Large intestine (tissue), 3 donors: Measurements from ENCODE around the gene ZBTB43. TPM values are rescaled to one million over a fixed set of nuclear protein-coding genes. Genes with fewer than 3 reads are reported as not detected.

Experiments
- DNase-seq, 2 donors: peaks; one replicate each; pipeline versions ENCODE4 v3.0.0 to v3.0.0-alpha.2; 2013
- H3K27ac ChIP-seq: one replicate; pipeline ENCODE4 v1.5.1; 2013; ENCODE audit warnings: low read length
- H3K27me3 ChIP-seq: 2 replicates; pipeline ENCODE4 v1.6.1; 2013; ENCODE audit warnings: low read length; ENCODE audit not compliant: control insufficient read depth, insufficient read depth
- H3K36me3 ChIP-seq: 2 replicates; pipeline ENCODE4 v1.6.1; 2013; ENCODE audit warnings: low read length; ENCODE audit not compliant: control insufficient read depth, insufficient read depth
- H3K4me1 ChIP-seq: one replicate; pipeline ENCODE4 v1.6.1; 2013; ENCODE audit warnings: low read length; ENCODE audit not compliant: control insufficient read depth, insufficient read depth
- H3K4me3 ChIP-seq: one replicate; pipeline ENCODE4 v1.5.1; 2013; ENCODE audit warnings: low read length
- H3K9me3 ChIP-seq: one replicate; pipeline ENCODE4 v1.6.1; 2013; ENCODE audit warnings: mild to moderate bottlenecking, low read depth, low read length, moderate library complexity; ENCODE audit not compliant: control insufficient read depth
- WGBS: methylation state at CpG from one replicate; pipeline ENCODE4 v1.1.5; 2013; ENCODE audit warnings: low lambda C conversion rate; ENCODE audit not compliant: insufficient coverage; 5-methylcytosine and 5-hydroxymethylcytosine counted together
- polyA plus RNA-seq: library from polyadenylated mRNA; unstranded; fragments of 120-200 nt; gene quantifications from one replicate; pipeline ENCODE4 v1.2.1, GENCODE V29; 2013

The ZBTB43 gene
- polyA plus RNA-seq, 1 donor: 11.7 TPM

- H3K27me3 ChIP-seq: peaks cover 45% of the 10 kb centered on the region
- H3K27ac ChIP-seq: no peak overlapping the region
- no peak for DNase-seq
- 54% methylated on average over 4 of the region's 9 CpGs for WGBS
- H3K9me3 ChIP-seq: no peaks in the 10 kb centered on the region
- H3K4me3 ChIP-seq: no peak overlapping the region
- H3K4me1 ChIP-seq: no peaks in the 10 kb centered on the region
- H3K36me3 ChIP-seq: no peaks in the 10 kb centered on the region
These were observed 16.0 kb upstream of the ZBTB43 start for GRCh38 chr9:126788634-126789349.

GRCh38 chr9:126790561-126790960, 14.3 kb upstream of the ZBTB43 start:
- H3K36me3 ChIP-seq: no peaks in the 10 kb centered on the region
- DNase-seq: no peak
- H3K9me3 ChIP-seq: peaks cover 2% of the 10 kb centered on the region
- no CpG with 5 or more reads among the region's 4 CpGs for WGBS
- no peak overlapping the region for H3K4me3 ChIP-seq
- no peaks in the 10 kb centered on the region for H3K4me1 ChIP-seq
- peaks cover 56% of the 10 kb centered on the region for H3K27me3 ChIP-seq
- H3K27ac ChIP-seq: no peak overlapping the region

DNA sequence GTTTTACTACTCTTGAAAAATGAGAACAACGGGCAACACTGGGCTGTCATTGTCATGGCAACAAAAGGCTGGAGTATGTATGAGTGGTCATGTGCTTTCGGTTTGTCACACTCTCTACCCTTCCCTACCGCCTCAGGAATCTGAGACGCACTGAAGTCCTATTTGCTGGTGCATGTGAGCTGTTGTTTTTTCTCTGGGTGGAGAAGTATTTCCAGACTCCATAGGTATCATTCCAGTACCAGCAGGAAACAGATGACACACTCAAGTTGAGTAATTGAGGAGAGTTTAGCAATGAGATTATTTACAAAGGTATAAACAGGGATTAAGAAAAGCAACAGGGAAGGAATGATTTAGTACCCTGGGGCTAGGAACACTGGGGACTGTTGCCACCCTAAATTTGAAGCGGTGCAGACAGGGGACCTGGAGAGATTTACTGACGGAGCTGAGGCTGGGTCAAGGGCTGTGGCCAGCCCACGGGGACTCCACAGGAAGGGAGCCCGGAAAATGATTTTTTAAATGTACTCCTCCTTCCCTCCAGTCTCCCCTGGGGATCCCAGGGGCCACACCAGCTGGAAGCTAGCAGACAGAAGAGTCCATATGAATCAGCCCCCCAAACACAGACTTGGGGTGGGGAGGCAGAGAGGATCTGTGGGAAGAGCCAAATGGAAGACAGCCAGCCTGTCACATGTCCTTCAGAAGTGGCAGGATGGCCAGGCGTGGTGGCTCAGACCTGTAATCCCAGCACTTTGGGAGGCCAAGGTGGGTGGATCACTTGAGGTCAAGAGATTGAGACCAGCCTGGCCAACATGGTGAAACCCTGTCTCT, 13.2 kb upstream of the ZBTB43 start:
- Histone ChIP-seq H3K27me3 (peaks cover 54% of the 10 kb centered on the region), H3K36me3 (no peaks in the 10 kb centered on the region)

GRCh38 chr9:126793686-126794417, 11.0 kb upstream of the ZBTB43 start:
- Histone ChIP-seq H3K4me3 (no peak overlapping the region), H3K36me3 (no peaks in the 10 kb centered on the region), H3K27ac (no peak overlapping the region), H3K4me1 (no peaks in the 10 kb centered on the region), H3K27me3 (peaks cover 43% of the 10 kb centered on the region), H3K9me3 (peaks cover 5% of the 10 kb centered on the region)
- no peak for DNase-seq
- WGBS: 100% methylated on average over 1 of the region's 10 CpGs

More for the DNA sequence above, 13.2 kb upstream of the ZBTB43 start:
- H3K4me1 ChIP-seq: no peaks in the 10 kb centered on the region
- no CpG with 5 or more reads among the region's 9 CpGs for WGBS
- DNase-seq: no peak
- no peak overlapping the region for H3K27ac ChIP-seq
- peaks cover 5% of the 10 kb centered on the region for H3K9me3 ChIP-seq
- no peak overlapping the region for H3K4me3 ChIP-seq

DNA sequence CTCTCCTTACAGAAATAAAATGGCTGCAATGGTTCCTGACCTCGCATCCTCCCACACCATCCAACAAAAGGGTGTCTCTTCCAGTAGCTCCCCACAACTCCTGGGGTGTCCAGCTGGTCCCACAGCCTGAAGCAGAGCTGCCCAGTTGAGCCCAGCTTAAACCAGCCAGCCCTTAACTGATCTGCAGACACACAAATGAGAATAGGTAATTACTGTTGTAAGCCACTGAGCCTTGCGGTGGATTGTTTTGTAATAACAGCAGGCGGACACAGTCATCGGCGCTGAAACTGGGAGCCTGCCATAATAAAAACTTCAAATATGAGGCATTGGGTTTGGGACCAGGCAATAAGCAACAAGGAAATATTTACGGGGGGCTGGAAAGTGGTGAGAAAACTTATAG, 10.4 kb upstream of the ZBTB43 start:
- no peak for DNase-seq
- WGBS: 75% methylated on average over 4 of the region's 6 CpGs

DNA sequence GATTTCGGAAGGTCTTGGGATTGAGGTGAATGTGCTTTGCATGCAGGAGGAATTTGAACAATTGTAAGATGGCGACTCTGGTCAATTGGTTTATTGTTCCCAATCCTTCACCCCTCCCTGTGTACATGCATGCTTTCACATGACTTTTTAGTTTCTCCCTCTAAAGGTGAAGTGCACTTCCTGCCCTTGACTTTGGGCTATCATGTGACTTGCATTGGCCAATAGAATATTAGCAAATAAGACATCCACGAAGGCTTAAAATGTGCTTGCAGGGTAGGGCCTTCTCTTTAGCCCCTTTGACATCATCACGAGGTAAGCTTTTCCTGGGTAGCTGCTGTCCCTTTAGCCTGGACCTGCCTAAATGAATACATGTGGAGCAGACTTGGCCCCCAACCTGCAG, 8.1 kb upstream of the ZBTB43 start:
- Histone ChIP-seq H3K36me3 (no peaks in the 10 kb centered on the region), H3K4me1 (no peaks in the 10 kb centered on the region), H3K27ac (no peak overlapping the region), H3K9me3 (peaks cover 5% of the 10 kb centered on the region), H3K4me3 (no peak overlapping the region), H3K27me3 (peaks cover 27% of the 10 kb centered on the region)
- DNase-seq: no peak
- no CpG with 5 or more reads among the region's 4 CpGs for WGBS

More for the DNA sequence above, 10.4 kb upstream of the ZBTB43 start:
- H3K27ac ChIP-seq: no peak overlapping the region
- H3K4me3 ChIP-seq: no peak overlapping the region
- H3K36me3 ChIP-seq: no peaks in the 10 kb centered on the region
- peaks cover 41% of the 10 kb centered on the region for H3K27me3 ChIP-seq
- no peaks in the 10 kb centered on the region for H3K4me1 ChIP-seq
- H3K9me3 ChIP-seq: peaks cover 5% of the 10 kb centered on the region

DNA sequence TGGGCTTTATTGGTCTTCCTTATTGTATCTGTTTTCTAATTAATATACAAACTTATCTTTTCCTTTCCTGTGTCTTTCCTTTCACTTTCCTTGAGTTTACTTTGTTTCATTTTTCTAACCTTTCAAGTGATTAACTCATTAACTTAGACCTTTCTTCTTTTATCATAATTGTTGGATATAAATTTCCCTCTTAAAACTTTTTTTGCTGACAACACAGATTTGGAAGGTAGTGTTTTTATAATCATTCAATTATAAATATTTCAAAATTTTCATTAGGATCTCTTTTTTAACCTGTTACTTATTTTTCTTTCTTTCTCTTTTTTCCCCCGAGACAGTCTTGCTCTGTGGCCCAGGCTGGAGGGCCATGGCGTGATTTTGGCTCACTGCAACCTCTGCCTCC, 6.9 kb upstream of the ZBTB43 start:
- peaks cover 5% of the 10 kb centered on the region for H3K9me3 ChIP-seq
- WGBS: 80% methylated on average over 1 of the region's 2 CpGs
- H3K27me3 ChIP-seq: peaks cover 21% of the 10 kb centered on the region
- no peak overlapping the region for H3K27ac ChIP-seq
- H3K36me3 ChIP-seq: no peaks in the 10 kb centered on the region
- DNase-seq: no peak
- H3K4me1 ChIP-seq: no peaks in the 10 kb centered on the region
- H3K4me3 ChIP-seq: no peak overlapping the region

DNA sequence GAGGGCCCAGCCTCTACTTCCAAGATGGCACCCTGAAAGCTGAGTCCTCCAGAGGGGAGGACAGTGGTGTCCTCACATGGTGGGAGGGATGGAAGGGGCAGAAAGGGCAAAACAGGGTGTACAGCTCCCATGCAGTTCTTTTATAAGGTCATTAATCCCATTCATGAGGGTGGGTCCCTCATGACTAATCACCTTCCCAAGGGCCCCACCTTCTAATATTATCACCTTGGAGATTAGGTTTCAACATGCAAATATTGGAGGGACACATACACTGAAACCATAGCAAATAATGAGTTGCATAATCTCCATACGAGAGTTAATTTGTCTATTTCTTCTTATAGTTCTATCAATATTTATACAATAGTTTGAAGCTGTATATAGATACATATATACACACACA, 5.8 kb upstream of the ZBTB43 start:
- Histone ChIP-seq H3K27ac (no peak overlapping the region), H3K4me1 (peaks cover under 1% of the 10 kb centered on the region), H3K36me3 (no peaks in the 10 kb centered on the region), H3K27me3 (peaks cover 9% of the 10 kb centered on the region), H3K4me3 (no peak overlapping the region), H3K9me3 (peaks cover 5% of the 10 kb centered on the region)
- no CpG with 5 or more reads among the region's 1 CpG for WGBS
- no peak for DNase-seq

GRCh38 chr9:126802318-126803059, 2.4 kb upstream of the ZBTB43 start:
- Histone ChIP-seq H3K27ac (no peak overlapping the region), H3K36me3 (no peaks in the 10 kb centered on the region), H3K4me3 (no peak overlapping the region), H3K4me1 (peaks cover 13% of the 10 kb centered on the region), H3K9me3 (no peaks in the 10 kb centered on the region), H3K27me3 (no peaks in the 10 kb centered on the region)
- 49% methylated on average over 4 of the region's 8 CpGs for WGBS
- no peak for DNase-seq
